TTC549 (cell line): ENCODE data around the gene WDR7.

ENCODE experiments used
- FAIRE-seq: peaks from 2 replicates; lab custom pipeline; 2012; peaks lifted over from hg19 to GRCh38; lab: Jason Lieb, UNC

WDR7 gene

DNA sequence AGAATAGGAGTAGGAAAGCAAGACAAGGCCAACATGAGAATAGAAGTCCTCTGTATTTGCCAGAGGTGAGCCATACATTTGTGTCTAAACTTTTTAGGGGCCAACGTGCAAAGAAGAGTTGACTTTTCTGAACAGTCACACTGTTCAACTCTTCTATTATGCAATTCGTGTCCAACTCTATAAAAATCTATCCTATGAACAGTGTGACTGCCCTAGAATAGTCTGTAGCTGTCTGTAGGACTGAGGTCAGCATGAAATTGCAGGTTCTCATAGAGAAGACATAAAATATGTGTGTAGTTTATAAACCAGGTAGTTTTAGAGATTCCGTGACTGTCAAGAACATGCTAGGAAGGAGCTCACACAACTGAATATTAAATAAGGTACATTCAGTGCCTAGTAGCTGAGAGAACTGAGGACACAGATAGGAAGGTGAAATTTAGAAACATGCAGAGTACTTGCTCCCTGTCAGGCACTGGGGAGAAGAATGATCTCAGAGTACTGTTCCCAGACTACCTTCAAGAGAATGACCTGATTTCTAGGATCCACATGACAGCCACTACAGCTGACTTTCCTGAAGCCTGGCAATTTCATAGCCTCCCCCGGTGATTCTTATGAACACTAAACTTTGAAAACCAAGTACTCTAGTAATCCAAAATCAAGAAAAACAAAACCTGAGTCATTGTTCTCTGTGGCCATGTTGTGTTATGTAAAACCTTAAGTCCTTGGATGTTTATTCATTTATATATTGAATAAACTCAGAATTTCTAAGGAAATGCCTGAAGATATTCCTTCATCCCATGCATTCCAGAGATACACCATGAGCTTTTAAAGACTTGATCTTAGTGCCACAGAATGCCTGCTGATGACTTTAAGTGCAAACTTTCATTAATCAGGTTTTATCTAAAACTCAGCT is 294.3 kb downstream of the WDR7 start:
- no peak for FAIRE-seq

DNA sequence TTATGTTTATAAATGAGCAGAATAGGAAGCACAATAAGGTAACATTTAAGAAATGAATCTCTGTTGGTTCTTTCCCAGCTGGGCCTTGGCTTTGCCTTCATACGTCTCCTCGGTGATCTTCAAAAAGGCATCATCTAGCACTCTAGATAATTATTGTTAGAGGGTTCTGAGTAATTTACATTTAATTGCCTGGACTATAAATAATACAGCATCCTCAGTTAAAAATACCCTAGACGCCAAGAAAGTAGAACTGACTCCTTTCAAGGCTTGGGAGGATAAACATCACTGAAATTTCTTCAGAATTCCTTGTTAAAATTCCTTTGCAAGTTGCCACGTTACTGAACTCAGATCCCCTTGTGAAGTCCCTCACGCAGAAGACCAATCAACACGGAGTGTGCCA is 296.1 kb downstream of the WDR7 start:
- no peak for FAIRE-seq

DNA sequence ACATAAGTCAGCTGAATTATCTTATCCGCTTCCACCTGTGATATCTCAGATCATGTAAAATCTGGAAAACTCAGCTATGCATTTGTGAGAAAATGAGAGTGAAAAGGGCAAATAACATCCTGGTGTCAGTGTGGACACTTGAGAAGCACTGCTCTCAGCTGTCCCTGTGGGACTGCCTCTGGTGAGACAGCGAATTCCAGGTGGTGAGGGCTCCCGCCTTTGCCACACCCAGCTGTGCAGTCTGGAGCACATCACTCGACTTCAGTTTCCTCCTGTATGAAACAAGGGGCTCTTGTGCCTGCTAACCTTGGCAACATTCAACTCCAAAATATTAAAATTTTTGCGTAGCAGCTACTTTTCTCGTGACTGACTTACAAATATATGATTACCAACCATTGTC is 300.9 kb downstream of the WDR7 start:
- FAIRE-seq: no peak

DNA sequence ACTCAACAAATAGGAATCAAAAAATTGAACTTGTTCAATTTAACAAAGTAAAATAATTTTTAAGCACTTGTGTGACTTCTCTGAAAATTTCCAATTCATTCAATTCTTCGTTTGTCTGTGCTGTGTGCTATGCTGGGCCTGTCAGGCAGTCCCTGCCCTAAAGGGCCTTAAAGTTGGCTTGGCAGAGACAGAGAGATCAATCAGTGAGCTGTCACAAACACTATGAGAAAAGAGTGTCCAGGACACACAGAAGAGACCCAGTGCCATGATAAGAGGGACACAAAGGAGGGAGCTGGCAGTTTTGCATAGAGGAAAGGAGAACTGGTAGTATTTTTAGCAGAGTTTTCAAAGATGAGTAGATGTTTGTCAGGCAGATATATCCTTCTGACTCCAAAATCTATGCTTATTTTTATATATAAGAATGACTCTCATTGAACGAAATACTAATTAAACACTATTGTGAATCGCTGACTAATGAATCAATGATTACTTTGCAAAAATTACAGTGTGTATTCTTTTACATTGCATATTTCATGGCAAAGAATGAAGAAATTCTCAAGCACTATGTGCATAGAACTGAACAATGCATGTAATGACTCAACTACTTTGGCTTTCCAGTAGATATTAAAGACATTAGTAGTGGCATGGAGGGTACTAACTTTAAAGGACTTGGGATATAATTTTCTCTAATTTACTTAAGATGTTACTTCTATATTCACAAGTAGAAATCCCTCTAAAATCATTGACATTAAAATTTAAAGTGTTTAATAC is 302.5 kb downstream of the WDR7 start:
- no peak for FAIRE-seq

DNA sequence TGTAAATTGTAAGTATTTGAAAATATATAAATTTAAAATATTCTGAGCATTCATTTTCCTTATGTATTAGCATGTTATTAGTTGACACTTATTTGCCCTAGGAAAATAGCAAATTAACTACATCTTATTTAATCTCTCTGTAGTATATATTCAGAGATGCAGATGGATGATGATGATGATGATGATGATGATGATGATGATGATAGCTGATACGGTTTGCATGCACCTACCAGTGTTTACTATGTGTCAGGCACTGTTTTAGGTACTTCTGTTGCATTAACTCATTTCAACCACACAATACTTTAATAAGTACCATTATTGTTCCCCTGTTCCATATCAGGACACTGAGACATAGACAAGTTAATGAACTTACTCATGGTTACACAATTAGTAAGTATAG is 304.3 kb downstream of the WDR7 start:
- no peak for FAIRE-seq

DNA sequence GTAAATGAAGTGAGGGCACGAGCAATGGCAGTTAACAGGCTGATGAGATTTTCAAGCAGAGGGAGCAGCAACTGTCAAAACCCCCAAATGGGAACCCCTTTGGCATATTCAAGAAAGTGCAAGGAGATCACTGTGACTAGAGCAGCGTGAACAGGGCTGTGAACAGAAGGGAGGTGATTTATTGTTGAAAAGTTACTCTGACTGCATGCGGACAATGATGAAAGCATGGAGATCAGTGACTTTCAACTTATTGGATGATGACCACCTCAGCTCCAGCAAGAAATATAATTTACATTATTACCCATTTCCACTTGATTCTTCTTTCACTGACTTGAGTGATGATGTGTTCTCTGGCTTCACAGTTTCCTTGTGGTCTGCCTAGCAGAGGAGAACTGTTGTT is 308.0 kb downstream of the WDR7 start:
- no peak for FAIRE-seq

DNA sequence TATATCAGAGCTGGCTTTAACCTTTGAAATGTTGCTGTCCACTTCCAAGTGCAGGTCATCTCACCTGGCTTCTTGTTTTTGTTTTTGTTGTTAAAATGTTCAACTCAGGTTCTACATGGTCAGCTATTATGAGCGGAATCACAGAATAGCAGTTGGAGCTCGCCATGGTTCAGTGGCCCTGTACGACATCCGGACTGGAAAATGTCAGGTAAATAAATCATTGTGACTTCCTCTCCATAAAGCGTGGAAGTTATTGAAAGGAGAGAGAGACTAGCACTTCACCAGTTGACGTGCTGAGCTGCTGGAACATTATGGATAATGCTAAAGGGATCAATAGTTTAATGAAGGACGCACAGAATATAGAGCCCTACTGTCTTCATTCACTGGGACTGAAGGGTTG is 311.2 kb downstream of the WDR7 start:
- no peak for FAIRE-seq

DNA sequence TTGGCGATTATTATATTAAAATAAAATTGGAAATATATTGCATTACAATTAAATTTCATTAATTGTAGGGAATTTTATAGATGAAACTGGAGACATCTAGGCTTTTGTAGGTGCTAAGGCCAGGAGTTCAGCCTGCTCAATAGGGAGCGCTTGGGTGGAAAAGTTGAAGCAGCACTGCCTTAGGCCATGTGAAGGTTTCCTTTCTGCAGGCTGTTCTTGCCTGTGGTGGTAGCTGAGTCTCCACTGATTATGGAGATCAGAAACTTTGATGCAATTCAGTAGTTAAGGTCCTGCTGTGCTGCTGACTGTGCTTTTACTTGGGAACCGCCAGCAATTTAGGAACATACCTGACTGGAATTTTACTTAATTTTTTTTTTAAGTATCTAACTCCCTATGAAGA is 315.9 kb downstream of the WDR7 start:
- no peak for FAIRE-seq

DNA sequence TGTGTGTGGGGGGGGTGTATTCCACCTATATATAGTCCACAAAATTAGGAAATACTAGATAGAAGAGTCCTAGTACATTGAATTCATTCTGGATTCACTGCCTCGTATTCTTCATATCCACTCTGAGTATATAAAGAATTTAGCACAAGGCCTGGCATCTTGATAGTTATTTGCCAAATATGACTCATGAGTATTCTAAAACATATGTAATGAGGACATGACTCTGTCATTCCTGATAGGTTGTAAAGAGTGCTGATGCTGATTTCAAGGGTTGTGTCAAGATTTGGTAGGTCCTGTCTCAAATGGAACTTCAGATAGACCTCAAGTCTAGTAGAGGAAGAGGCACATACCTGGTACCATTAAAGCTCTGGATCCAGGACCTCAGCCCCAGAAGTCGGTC is 322.3 kb downstream of the WDR7 start:
- no peak for FAIRE-seq

DNA sequence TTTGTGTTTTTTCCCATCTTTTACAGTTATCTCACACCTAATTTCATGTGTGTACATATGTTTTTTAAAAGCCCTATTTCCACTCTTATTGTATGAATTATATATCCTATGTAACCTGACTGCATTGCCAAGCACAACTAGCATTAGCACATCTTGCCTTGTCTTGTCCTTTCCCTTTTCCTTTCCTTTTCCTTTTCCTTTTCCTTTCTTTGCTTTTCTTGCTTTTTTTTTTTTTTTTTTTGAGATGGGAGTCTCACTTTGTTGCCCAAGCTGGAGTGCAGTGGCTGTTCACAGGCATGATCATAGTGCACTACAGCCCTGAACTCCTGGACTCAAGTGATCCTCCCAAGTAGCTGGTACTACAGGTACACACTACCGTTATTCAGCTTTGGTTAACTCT is 323.0 kb downstream of the WDR7 start:
- FAIRE-seq: no peak

DNA sequence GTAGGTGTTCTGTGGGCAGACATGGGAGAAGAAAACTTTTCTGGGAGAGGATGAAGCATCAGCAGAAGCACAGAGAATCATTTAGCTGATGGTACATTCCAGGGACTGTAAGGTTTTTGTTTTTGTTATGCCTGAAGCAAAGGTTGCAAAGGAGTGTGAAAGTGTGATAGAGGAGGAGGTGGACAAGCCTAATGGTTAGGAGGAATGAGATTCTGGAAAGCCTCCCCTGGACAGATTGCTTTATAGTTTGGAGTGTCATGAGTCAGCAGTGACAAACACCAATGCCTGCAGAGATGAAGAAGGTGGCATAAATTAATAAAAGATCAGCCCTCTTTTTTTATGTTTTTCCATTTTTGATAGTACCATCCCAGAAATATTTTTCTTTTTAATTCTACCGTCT is 324.1 kb downstream of the WDR7 start:
- no peak for FAIRE-seq

DNA sequence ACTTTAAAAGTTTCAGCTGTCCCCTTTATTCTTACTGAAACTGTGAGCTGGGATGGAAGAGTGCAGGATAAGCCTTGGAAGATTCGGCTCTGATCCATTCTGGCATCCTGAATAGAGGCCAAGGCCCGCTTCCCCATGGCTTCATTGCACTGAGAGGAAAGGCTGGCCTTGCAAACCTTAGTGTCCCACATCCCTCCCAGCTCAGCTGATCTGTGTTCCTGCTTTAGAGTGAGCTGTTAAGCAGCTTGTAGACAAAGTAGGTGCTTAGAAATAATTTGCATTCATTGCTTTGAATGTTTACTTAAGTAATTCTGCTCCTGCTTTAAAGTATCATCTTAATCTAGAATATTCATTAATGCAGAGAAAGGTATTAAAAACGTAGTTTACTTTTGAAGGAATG is 326.1 kb downstream of the WDR7 start:
- FAIRE-seq: no peak

DNA sequence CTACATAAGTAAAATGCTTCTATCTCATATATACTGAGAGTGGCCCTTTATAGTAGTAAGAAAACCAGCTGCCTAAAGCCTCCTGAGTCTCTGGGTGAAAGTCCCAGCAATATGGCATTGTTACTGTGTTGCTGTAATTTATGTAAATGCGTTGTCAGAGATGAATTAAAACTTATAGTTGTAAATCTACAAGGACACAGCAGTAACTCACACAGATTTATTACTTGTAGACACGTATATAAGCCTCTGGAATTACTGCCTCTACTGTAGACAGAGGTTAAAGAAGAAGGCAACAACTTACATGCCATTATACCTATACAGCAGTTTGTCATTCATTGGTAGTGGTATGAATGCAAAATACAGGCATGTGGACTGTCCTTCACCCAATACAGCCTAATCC is 326.6 kb downstream of the WDR7 start:
- FAIRE-seq: no peak

DNA sequence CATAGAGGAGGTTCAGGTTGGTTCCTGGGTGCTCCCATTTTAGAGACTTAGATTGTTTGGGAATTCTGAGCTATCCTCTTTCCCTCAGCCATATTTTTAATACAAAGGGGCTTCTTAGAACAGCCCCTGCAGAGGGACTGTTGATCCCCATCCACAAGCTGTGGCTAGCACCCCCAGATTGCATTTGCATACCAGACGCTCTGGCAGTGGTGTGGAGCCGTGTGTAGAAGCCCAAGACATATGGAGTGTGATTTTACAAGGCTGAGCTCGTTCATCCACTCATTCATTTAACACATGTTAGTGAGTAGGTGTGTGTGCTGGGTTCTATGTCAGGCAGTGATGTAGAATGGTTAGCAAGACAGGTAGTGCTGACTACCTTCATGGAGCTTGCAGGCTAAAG is 329.0 kb downstream of the WDR7 start:
- no peak for FAIRE-seq

DNA sequence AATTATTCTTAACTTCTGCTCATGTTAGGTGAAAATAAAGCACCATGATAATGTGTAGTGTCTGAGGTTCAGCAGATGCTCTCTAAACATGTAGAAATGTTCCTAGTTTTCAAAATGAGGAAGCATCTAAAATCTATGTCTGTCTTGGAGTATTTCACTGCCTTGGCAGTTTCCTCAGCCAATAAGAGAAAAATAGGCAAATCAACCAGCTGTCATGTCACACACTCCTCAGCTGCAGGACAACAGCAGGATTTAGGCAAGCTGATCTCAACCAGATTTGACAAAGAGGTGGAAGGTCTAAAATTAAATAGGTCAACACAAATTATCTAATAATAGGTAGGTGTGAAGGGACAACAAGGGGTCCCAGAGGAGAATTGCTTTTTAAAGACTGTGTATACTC is 331.6 kb downstream of the WDR7 start:
- FAIRE-seq: no peak

DNA sequence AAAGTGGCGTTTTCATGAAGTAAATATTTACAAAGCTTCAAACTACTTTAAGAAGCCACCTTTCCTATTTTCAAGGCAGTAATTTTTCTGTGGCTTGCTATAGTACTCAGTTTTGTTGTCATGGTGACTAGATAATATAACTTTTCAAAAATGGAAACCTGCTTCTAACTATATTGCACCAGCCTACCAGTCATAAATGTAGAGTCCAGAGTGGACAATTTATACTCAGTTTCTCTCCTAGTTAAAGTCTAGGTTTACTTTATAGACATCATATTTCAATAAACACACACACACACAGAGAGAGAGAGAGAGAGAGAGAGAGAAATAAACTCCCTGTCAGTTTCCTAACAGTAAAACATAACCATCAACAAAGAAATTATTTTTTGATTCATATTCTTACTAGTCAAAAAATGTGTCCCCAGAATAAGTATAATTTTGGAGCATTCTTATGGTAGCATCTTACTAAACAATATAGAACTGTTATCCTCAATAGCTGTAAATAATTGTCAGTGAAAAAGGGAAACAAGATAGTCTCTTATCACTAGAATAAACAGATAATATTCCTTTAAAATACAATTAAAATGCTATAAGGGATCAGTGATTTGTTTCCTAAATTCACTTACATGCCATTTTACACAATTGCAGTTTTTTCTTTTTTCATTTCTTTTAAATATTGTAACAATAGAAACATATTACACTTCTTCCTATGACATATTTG is 332.3 kb downstream of the WDR7 start:
- no peak for FAIRE-seq

DNA sequence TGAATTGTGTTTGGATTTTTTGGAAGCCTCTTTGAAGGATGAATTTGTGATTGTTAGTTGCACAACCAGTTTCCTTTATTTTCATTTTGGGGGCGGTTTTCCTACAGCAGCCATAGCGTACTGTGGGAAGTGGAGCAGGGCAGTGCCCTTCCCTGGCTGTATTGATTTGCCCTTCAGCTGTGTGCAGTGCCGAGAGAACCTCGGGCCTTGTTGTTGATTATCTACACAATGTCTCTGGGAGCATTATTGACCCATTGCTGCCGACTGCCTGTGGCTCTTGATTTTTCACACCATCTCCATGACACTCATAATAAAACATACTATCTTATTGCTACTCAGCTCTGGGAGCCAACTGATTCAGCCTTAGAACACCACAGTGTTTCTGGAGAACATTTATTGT is 333.6 kb downstream of the WDR7 start:
- no peak for FAIRE-seq

DNA sequence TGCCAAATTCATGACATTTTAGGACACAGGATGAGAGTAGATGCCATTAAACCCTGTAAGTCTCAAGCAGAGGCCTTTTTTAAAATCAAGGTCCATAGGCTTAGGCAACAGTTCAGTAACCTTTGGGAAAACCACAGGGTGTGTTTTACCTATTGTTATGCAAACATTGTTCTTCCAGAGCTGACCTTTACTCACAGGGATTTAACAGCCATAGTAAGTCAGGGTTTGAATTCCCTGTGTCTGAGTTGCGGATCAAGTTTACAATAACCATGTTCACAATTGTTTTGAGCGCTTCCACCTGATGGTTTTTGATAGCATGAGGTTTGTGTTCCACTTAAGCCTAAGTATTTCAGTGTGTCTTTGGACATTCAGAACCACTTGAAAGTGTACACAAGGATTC is 335.7 kb downstream of the WDR7 start:
- FAIRE-seq: no peak

DNA sequence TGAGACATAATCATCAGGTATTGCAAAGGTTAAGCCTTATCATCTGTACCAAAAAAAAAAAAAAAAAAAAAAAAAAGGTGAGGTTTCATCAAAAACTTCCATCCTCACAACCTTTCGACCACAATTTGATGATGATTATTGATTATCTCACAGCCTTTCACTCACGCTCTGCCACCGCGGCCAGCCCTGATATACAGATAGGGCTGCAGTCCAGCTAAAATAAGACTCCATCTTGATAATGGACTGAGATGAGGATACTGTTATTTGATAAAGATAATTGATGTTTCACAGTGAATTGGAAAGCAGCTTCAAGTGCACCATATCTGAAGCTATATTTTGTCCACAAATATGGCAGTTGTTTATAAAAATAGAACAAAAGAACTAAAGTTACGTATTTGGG is 336.1 kb downstream of the WDR7 start:
- FAIRE-seq: no peak

DNA sequence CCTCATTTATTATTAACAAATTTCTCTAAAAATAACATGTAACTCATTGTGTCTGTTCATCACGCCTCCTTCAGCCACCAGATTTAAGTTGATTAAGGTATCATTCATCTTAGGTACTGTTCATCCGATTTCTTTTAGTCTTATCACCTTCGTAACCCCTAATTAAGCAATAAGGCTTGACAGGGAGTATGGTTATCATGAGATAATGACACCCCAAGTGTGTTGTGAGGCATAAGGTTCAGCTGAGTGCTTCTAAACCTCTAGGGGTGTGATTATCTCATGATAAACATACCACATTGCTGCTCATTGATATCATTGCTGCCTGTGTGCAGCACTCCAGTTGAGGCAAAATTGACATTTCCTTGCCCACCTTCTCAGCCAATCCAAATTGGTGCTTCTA is 336.9 kb downstream of the WDR7 start:
- FAIRE-seq: no peak

DNA sequence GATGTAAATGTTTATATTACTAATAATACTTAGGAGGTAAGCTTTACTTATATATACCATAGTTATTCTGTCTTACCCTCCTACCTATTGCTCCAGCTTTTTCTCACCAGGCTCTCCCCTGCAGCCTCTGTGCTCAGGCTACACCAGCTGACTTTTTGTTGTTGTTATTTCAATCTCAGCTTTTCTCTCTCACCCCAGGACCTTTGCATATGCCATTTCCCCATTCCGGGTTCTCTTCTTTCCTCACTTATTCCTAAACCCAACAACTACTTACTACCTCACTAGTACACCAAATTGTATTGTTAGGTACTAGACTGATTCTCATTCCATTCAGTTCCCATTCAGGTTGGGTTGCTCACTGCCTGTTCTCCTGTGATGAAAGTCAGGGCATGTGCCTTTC is 339.5 kb downstream of the WDR7 start:
- FAIRE-seq: no peak

DNA sequence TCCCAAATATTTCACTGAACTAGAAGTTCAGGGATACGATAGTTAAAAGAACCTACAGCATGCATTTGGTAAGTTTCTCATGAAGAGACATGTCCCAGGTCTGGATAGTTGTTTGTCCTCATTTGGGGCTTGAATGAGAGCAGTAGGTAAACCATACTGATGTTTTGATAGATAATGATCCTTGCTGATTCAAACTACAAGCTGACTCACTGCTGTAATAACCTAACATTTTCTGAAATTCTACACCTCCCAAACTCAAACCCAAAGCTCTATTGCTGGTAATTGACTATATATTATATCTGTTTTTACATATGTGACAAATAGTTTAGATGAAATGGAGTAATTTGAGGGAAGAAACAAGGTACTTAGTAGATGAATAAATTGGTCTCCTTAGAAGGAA is 341.6 kb downstream of the WDR7 start:
- FAIRE-seq: no peak

DNA sequence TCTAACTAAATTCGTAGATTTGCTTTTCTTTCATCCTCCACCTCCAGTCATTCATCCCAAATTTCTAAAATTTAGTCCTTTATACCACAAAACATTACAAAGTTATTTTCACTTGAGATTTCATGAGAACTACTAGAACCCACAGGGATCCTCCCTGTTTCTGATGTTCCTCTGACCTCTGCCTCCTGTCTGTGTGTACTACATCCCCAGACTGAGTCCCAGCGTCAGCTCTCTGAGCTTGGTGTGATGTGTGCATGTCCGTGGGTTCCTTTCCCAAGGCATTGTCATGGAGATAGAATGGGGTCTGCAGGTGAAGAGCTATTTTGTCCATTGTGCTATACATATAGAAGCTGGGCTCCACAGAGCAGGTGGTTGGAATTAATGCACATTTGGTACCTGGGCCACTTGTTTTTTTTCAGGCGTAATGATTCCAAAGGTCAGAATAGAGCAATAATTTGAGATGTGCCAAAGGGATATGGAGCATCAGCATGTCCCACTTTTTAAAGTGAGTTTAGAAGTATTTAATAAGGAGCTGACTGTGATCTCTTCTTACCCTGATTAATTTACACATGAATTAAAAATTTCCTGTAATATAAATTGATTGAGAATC is 344.5 kb downstream of the WDR7 start:
- no peak for FAIRE-seq
